Thymus (tissue), 11 donors: ENCODE data around the gene LNPEP. TPM values are rescaled to one million over a fixed set of nuclear protein-coding genes. Genes with fewer than 3 reads are reported as not detected.

ENCODE experiments used
- DNase-seq, 9 donors: peaks; one replicate each; pipeline ENCODE4 v3.0.0-alpha.2; 2013; ENCODE audit warnings: low spot score in 9 of 9, low read depth in 6 of 9, missing footprints in 1 of 9
- H3K27ac ChIP-seq, 2 donors: one replicate each; pipeline ENCODE4 v1.5.1; 2013; ENCODE audit warnings: control low read depth in 1 of 2, low read depth in 1 of 2, low read length in 1 of 2, mild to moderate bottlenecking in 1 of 2, moderate library complexity in 1 of 2
- H3K27me3 ChIP-seq, 2 donors: one replicate each; pipeline ENCODE4 v1.5.1; 2013; ENCODE audit warnings: low read length in 1 of 2; ENCODE audit not compliant: control insufficient read depth in 2 of 2, insufficient read depth in 1 of 2
- H3K36me3 ChIP-seq, 2 donors: one replicate each; pipeline ENCODE4 v1.5.1; 2013; ENCODE audit warnings: low read length in 1 of 2, mild to moderate bottlenecking in 1 of 2, moderate library complexity in 1 of 2; ENCODE audit not compliant: control insufficient read depth in 2 of 2, insufficient read depth in 2 of 2
- H3K4me1 ChIP-seq, 2 donors: one replicate each; pipeline ENCODE4 v1.5.1; 2013; ENCODE audit warnings: low read length in 2 of 2; ENCODE audit not compliant: control insufficient read depth in 2 of 2, insufficient read depth in 2 of 2
- H3K4me3 ChIP-seq, 2 donors: one replicate each; pipeline ENCODE4 v1.5.1; 2013; ENCODE audit warnings: low read length in 2 of 2, control low read depth in 1 of 2, mild to moderate bottlenecking in 1 of 2
- H3K9me3 ChIP-seq, 2 donors: one replicate each; pipeline ENCODE4 v1.5.1; 2013; ENCODE audit warnings: low read length in 1 of 2, mild to moderate bottlenecking in 1 of 2; ENCODE audit not compliant: control insufficient read depth in 2 of 2, insufficient read depth in 1 of 2
- WGBS: extraction: QIAGEN DNeasy Blood & Tissue Kit; methylation state at CpG from one replicate; pipeline ENCODE4 v1.1.7; 2013; 5-methylcytosine and 5-hydroxymethylcytosine counted together
- polyA plus RNA-seq: library from polyadenylated mRNA; stranded (reverse); fragments of 200-250 nt; gene quantifications from one replicate; pipeline ENCODE4 v1.2.3, GENCODE V29; 2013
- total RNA-seq: library from RNA; stranded (reverse); fragments of 120-200 nt; gene quantifications from one replicate; pipeline ENCODE4 v1.2.4, GENCODE V29; 2013
- donor health status: healthy.

Gene LNPEP
- total and polyA plus RNA-seq, 2 donors, result 15.8 to 37.1 TPM

- WGBS, result 25% methylated on average over 4 of the region's 4 CpGs
- Histone ChIP-seq H3K27me3 (no peaks in the 10 kb centered on the region), H3K4me1 (peaks cover 16 to 29% of the 10 kb centered on the region in 2 donors), H3K9me3 (no peaks in the 10 kb centered on the region), H3K27ac (peak overlapping the region; percentile 38 to 86), H3K4me3 (no peak overlapping the region), H3K36me3 (peaks cover 2 to 3% of the 10 kb centered on the region in 2 donors)
- peak in 2 of 9 donors; percentile 9 to 67 for DNase-seq
Observed at GRCh38 chr5:96962540-96962991, 26.7 kb downstream of the LNPEP start.

GRCh38 chr5:96963267-96963666, 27.4 kb downstream of the LNPEP start:
- peak in 2 of 9 donors; percentile 13 to 50 for DNase-seq
- Histone ChIP-seq H3K36me3 (peaks cover 2 to 6% of the 10 kb centered on the region in 2 donors), H3K27me3 (no peaks in the 10 kb centered on the region), H3K9me3 (no peaks in the 10 kb centered on the region), H3K4me3 (no peak overlapping the region), H3K27ac (peak overlapping the region in 1 of 2 donors; percentile 86), H3K4me1 (peaks cover 12 to 24% of the 10 kb centered on the region in 2 donors)
- WGBS, result 41% methylated on average over 3 of the region's 3 CpGs

- no peak for DNase-seq
- Histone ChIP-seq H3K9me3 (no peaks in the 10 kb centered on the region), H3K4me1 (peaks cover 11 to 14% of the 10 kb centered on the region in 2 donors), H3K27me3 (no peaks in the 10 kb centered on the region), H3K36me3 (peaks cover 0 to 6% of the 10 kb centered on the region in 2 donors), H3K27ac (no peak overlapping the region), H3K4me3 (no peak overlapping the region)
- WGBS, result 96% methylated on average over 4 of the region's 4 CpGs
Observed at GRCh38 chr5:96966801-96967200, 30.9 kb downstream of the LNPEP start.

- H3K9me3 ChIP-seq, result no peaks in the 10 kb centered on the region
- H3K4me1 ChIP-seq, result peaks cover 12 to 13% of the 10 kb centered on the region in 2 donors
- WGBS, result 0% methylated on average over 1 of the region's 1 CpG
- H3K27me3 ChIP-seq, result no peaks in the 10 kb centered on the region
- no peak overlapping the region for H3K4me3 ChIP-seq
- DNase-seq, result no peak
- no peak overlapping the region for H3K27ac ChIP-seq
- peaks cover 0 to 6% of the 10 kb centered on the region in 2 donors for H3K36me3 ChIP-seq
Observed at GRCh38 chr5:96967400-96967799, 31.5 kb downstream of the LNPEP start.

GRCh38 chr5:96968074-96968473, 32.2 kb downstream of the LNPEP start:
- Histone ChIP-seq H3K27me3 (no peaks in the 10 kb centered on the region), H3K27ac (no peak overlapping the region), H3K9me3 (no peaks in the 10 kb centered on the region), H3K4me3 (no peak overlapping the region), H3K4me1 (peaks cover 13 to 16% of the 10 kb centered on the region in 2 donors), H3K36me3 (peaks cover 0 to 6% of the 10 kb centered on the region in 2 donors)
- no peak for DNase-seq
- WGBS, result 93% methylated on average over 1 of the region's 1 CpG

- no peak for DNase-seq
- Histone ChIP-seq H3K9me3 (no peaks in the 10 kb centered on the region), H3K27ac (peak overlapping the region in 1 of 2 donors; percentile 15), H3K4me1 (peaks cover 11 to 12% of the 10 kb centered on the region in 2 donors), H3K36me3 (peaks cover 0 to 6% of the 10 kb centered on the region in 2 donors), H3K4me3 (no peak overlapping the region), H3K27me3 (no peaks in the 10 kb centered on the region)
- 95% methylated on average over 2 of the region's 2 CpGs for WGBS
Observed at GRCh38 chr5:96968614-96969013, 32.7 kb downstream of the LNPEP start.

GRCh38 chr5:96969366-96969765, 33.5 kb downstream of the LNPEP start:
- Histone ChIP-seq H3K36me3 (peaks cover 0 to 6% of the 10 kb centered on the region in 2 donors), H3K4me1 (peaks cover 15 to 18% of the 10 kb centered on the region in 2 donors), H3K9me3 (no peaks in the 10 kb centered on the region), H3K27ac (no peak overlapping the region), H3K27me3 (no peaks in the 10 kb centered on the region), H3K4me3 (no peak overlapping the region)
- 93% methylated on average over 2 of the region's 2 CpGs for WGBS
- DNase-seq, result no peak

- H3K4me1 ChIP-seq, result peaks cover 15 to 18% of the 10 kb centered on the region in 2 donors
- no peaks in the 10 kb centered on the region for H3K9me3 ChIP-seq
- DNase-seq, result no peak
- 77% methylated on average over 5 of the region's 5 CpGs for WGBS
- H3K36me3 ChIP-seq, result peaks cover 0 to 3% of the 10 kb centered on the region in 2 donors
- no peaks in the 10 kb centered on the region for H3K27me3 ChIP-seq
- H3K4me3 ChIP-seq, result no peak overlapping the region
- peak overlapping the region in 1 of 2 donors; percentile 3 for H3K27ac ChIP-seq
Observed at GRCh38 chr5:96972599-96973334, 36.9 kb downstream of the LNPEP start.

- H3K4me1 ChIP-seq, result peaks cover 15 to 18% of the 10 kb centered on the region in 2 donors
- whole genome bisulfite sequencing, result 42% methylated on average over 2 of the region's 2 CpGs
Observed at GRCh38 chr5:96973532-96974401, 37.9 kb downstream of the LNPEP start.

More at GRCh38 chr5:96973532-96974401, 37.9 kb downstream of the LNPEP start:
- DNase-seq, result peak in 1 of 9 donors; percentile 42
- H3K4me3 ChIP-seq, result no peak overlapping the region
- no peak overlapping the region for H3K27ac ChIP-seq
- H3K27me3 ChIP-seq, result no peaks in the 10 kb centered on the region
- H3K36me3 ChIP-seq, result no peaks in the 10 kb centered on the region
- H3K9me3 ChIP-seq, result no peaks in the 10 kb centered on the region
